ENCODE data around the gene KCNMB3.
"Not testable (repeated sequence)": the region's sequence is repeated elsewhere in the genome, so short reads cannot be mapped to it uniquely, and the experiment has no call there.

The KCNMB3 gene

GRCh38 chr3:179227349-179227748, 23.6 kb downstream of the KCNMB3 start:
- Histone ChIP-seq H4K91ac (ENCODE audit: low read depth, low read length, poor library complexity) (no peak overlapping the region), H3K9ac (ENCODE audit: low read depth, low read length, poor library complexity) (no peak overlapping the region), H3K4ac (ENCODE audit: low read length) (no peak overlapping the region), H3K18ac (ENCODE audit: low read length) (no peak overlapping the region), H3K4me2 (ENCODE audit: insufficient read depth, low read length, poor library complexity, severe bottlenecking) (no peak overlapping the region), H3K4me1 (ENCODE audit: control insufficient read depth in 2 of 2, insufficient read depth in 1 of 2, low read depth in 1 of 2, low read length in 2 of 2) (peaks cover 0 to 3% of the 10 kb centered on the region in 2 donors), H3K27me3 (ENCODE audit: control insufficient read depth in 3 of 3, insufficient read depth in 3 of 3, low read depth in 1 of 3, low read length in 3 of 3) (no peaks in the 10 kb centered on the region), H2BK15ac (ENCODE audit: low read length) (no peak overlapping the region), H3K9me3 (replicated peaks in 1 of 2; ENCODE audit: control insufficient read depth in 2 of 2, insufficient read depth in 1 of 2, low read depth in 1 of 2, low read length in 2 of 2) (peaks cover 0 to 3% of the 10 kb centered on the region in 2 donors), H3K14ac (ENCODE audit: low read length) (no peak overlapping the region), H2BK12ac (ENCODE audit: low read length) (no peak overlapping the region), H3K4me3 (ENCODE audit: low read length in 2 of 2) (no peak overlapping the region), H2AK5ac (ENCODE audit: low read depth, low read length) (no peak overlapping the region), H2BK120ac (ENCODE audit: low read depth, low read length) (no peak overlapping the region), H3K27ac (replicated peaks; ENCODE audit: low read length) (no peak overlapping the region), H3K23ac (ENCODE audit: low read depth, low read length, poor library complexity) (no peak overlapping the region), H2AFZ (ENCODE audit: low read length) (no peak overlapping the region), H3K36me3 (replicated peaks in 1 of 2; ENCODE audit: control insufficient read depth in 2 of 2, insufficient read depth in 2 of 2, low read length in 2 of 2) (peaks cover 1 to 77% of the 10 kb centered on the region in 2 donors), H4K8ac (ENCODE audit: low read depth, low read length) (no peak overlapping the region), H3K79me1 (ENCODE audit: low read depth, low read length) (no peaks in the 10 kb centered on the region), H2BK5ac (ENCODE audit: low read length) (no peak overlapping the region)
- no peak for DNase-seq (ENCODE audit: low spot score)
- WGBS, 2 donors (ENCODE audit: extremely low coverage in 2 of 2, insufficient read length in 2 of 2, insufficient replicate concordance in 1 of 2), result 100% methylated on average over 2 of the region's 3 CpGs; no CpG with 5 or more reads in 1 of the 2 donors

DNA sequence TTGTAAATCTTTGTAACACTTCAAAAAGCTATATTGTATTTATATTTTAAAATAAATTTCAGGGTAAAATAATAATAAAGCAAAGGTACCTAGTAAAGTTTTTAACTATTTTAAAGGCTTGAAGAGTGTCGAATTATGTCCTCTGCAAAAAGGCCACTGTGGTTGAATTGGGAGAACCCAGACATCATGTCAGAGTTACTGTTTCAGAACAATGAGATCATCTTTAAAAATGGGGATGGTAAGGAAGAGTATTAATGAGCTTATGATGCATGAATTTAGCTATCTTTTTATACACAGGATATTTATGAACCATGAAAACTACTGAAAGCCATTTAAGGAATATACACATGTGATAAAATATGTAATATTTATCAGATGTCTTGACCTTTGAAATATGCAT, 26.3 kb downstream of the KCNMB3 start:
- no peak overlapping the region for H2AK5ac ChIP-seq (ENCODE audit: low read depth, low read length)
- no peaks in the 10 kb centered on the region for H3K27me3 ChIP-seq (ENCODE audit: control insufficient read depth in 3 of 3, insufficient read depth in 3 of 3, low read depth in 1 of 3, low read length in 3 of 3)
- H3K23ac ChIP-seq (ENCODE audit: low read depth, low read length, poor library complexity), result no peak overlapping the region
- no peak overlapping the region for H2BK15ac ChIP-seq (ENCODE audit: low read length)
- WGBS, 2 donors (ENCODE audit: extremely low coverage in 2 of 2, insufficient read length in 2 of 2, insufficient replicate concordance in 1 of 2), result no CpG with 5 or more reads among the region's 1 CpG
- H3K18ac ChIP-seq (ENCODE audit: low read length), result no peak overlapping the region
- H4K8ac ChIP-seq (ENCODE audit: low read depth, low read length), result no peak overlapping the region
- H3K27ac ChIP-seq (replicated peaks; ENCODE audit: low read length), result no peak overlapping the region
- no peaks in the 10 kb centered on the region for H3K79me1 ChIP-seq (ENCODE audit: low read depth, low read length)
- H2BK5ac ChIP-seq (ENCODE audit: low read length), result no peak overlapping the region
- H3K4me2 ChIP-seq (ENCODE audit: insufficient read depth, low read length, poor library complexity, severe bottlenecking), result no peak overlapping the region
- no peak overlapping the region for H3K14ac ChIP-seq (ENCODE audit: low read length)
- H3K36me3 ChIP-seq (replicated peaks in 1 of 2; ENCODE audit: control insufficient read depth in 2 of 2, insufficient read depth in 2 of 2, low read length in 2 of 2), result peaks cover 2 to 58% of the 10 kb centered on the region in 2 donors
- peaks cover 0 to 3% of the 10 kb centered on the region in 2 donors for H3K4me1 ChIP-seq (ENCODE audit: control insufficient read depth in 2 of 2, insufficient read depth in 1 of 2, low read depth in 1 of 2, low read length in 2 of 2)
- no peak for DNase-seq (ENCODE audit: low spot score)
- H2BK12ac ChIP-seq (ENCODE audit: low read length), result no peak overlapping the region
- H3K9ac ChIP-seq (ENCODE audit: low read depth, low read length, poor library complexity), result no peak overlapping the region
- H3K4me3 ChIP-seq (ENCODE audit: low read length in 2 of 2), result no peak overlapping the region
- no peak overlapping the region for H3K4ac ChIP-seq (ENCODE audit: low read length)
- no peaks in the 10 kb centered on the region for H3K9me3 ChIP-seq (replicated peaks in 1 of 2; ENCODE audit: control insufficient read depth in 2 of 2, insufficient read depth in 1 of 2, low read depth in 1 of 2, low read length in 2 of 2)
- no peak overlapping the region for H2BK120ac ChIP-seq (ENCODE audit: low read depth, low read length)
- H2AFZ ChIP-seq (ENCODE audit: low read length), result no peak overlapping the region
- H4K91ac ChIP-seq (ENCODE audit: low read depth, low read length, poor library complexity), result no peak overlapping the region

- H2BK12ac ChIP-seq (ENCODE audit: low read length), result no peak overlapping the region
- H3K14ac ChIP-seq (ENCODE audit: low read length), result no peak overlapping the region
- H4K91ac ChIP-seq (ENCODE audit: low read depth, low read length, poor library complexity), result no peak overlapping the region
- H3K4ac ChIP-seq (ENCODE audit: low read length), result no peak overlapping the region
- no peak for DNase-seq (ENCODE audit: low spot score)
- no peaks in the 10 kb centered on the region for H3K4me1 ChIP-seq (ENCODE audit: control insufficient read depth in 2 of 2, insufficient read depth in 1 of 2, low read depth in 1 of 2, low read length in 2 of 2)
- no CpG with 5 or more reads among the region's 2 CpGs for WGBS, 2 donors (ENCODE audit: extremely low coverage in 2 of 2, insufficient read length in 2 of 2, insufficient replicate concordance in 1 of 2)
- no peak overlapping the region for H2AFZ ChIP-seq (ENCODE audit: low read length)
- no peak overlapping the region for H2BK120ac ChIP-seq (ENCODE audit: low read depth, low read length)
- no peak overlapping the region for H2AK5ac ChIP-seq (ENCODE audit: low read depth, low read length)
- H3K9ac ChIP-seq (ENCODE audit: low read depth, low read length, poor library complexity), result no peak overlapping the region
- H3K23ac ChIP-seq (ENCODE audit: low read depth, low read length, poor library complexity), result no peak overlapping the region
- H2BK5ac ChIP-seq (ENCODE audit: low read length), result no peak overlapping the region
- peaks cover 2 to 55% of the 10 kb centered on the region in 2 donors for H3K36me3 ChIP-seq (replicated peaks in 1 of 2; ENCODE audit: control insufficient read depth in 2 of 2, insufficient read depth in 2 of 2, low read length in 2 of 2)
- no peak overlapping the region for H3K18ac ChIP-seq (ENCODE audit: low read length)
- no peaks in the 10 kb centered on the region for H3K79me1 ChIP-seq (ENCODE audit: low read depth, low read length)
- no peak overlapping the region for H2BK15ac ChIP-seq (ENCODE audit: low read length)
- no peaks in the 10 kb centered on the region for H3K27me3 ChIP-seq (ENCODE audit: control insufficient read depth in 3 of 3, insufficient read depth in 3 of 3, low read depth in 1 of 3, low read length in 3 of 3)
- no peaks in the 10 kb centered on the region for H3K9me3 ChIP-seq (replicated peaks in 1 of 2; ENCODE audit: control insufficient read depth in 2 of 2, insufficient read depth in 1 of 2, low read depth in 1 of 2, low read length in 2 of 2)
- no peak overlapping the region for H4K8ac ChIP-seq (ENCODE audit: low read depth, low read length)
- H3K4me2 ChIP-seq (ENCODE audit: insufficient read depth, low read length, poor library complexity, severe bottlenecking), result no peak overlapping the region
- no peak overlapping the region for H3K4me3 ChIP-seq (ENCODE audit: low read length in 2 of 2)
- no peak overlapping the region for H3K27ac ChIP-seq (replicated peaks; ENCODE audit: low read length)
Measured at GRCh38 chr3:179223548-179223947, 27.4 kb downstream of the KCNMB3 start.

DNA sequence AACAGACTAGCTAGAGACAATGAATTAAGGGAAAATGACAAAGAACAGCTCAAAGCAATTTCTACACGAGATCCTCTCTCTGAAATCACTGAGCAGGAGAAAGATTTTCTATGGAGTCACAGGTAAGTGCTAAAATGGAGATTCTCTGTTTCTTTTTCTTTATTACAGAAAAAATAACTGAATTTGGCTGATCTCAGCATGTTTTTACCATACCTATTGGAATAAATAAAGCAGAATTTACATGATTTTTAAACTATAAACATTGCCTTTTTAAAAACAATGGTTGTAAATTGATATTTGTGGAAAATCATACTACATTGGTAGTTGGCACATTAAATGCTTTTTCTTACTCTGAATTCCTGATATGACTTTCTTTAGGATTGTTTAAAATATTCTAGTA, 32.7 kb downstream of the KCNMB3 start:
- H3K4ac ChIP-seq (ENCODE audit: low read length); H3K9ac ChIP-seq (ENCODE audit: low read depth, low read length, poor library complexity); H3K4me2 ChIP-seq (ENCODE audit: insufficient read depth, low read length, poor library complexity, severe bottlenecking); H2BK5ac ChIP-seq (ENCODE audit: low read length); H4K8ac ChIP-seq (ENCODE audit: low read depth, low read length); H3K14ac ChIP-seq (ENCODE audit: low read length); H2AK5ac ChIP-seq (ENCODE audit: low read depth, low read length); H2BK12ac ChIP-seq (ENCODE audit: low read length); H3K18ac ChIP-seq (ENCODE audit: low read length); H3K23ac ChIP-seq (ENCODE audit: low read depth, low read length, poor library complexity); H4K91ac ChIP-seq (ENCODE audit: low read depth, low read length, poor library complexity); H3K4me1 ChIP-seq (ENCODE audit: control insufficient read depth in 2 of 2, insufficient read depth in 1 of 2, low read depth in 1 of 2, low read length in 2 of 2); H2BK15ac ChIP-seq (ENCODE audit: low read length); DNase-seq (ENCODE audit: low spot score); H3K79me1 ChIP-seq (ENCODE audit: low read depth, low read length); H3K27me3 ChIP-seq (ENCODE audit: control insufficient read depth in 3 of 3, insufficient read depth in 3 of 3, low read depth in 1 of 3, low read length in 3 of 3); H3K4me3 ChIP-seq (ENCODE audit: low read length in 2 of 2); H2AFZ ChIP-seq (ENCODE audit: low read length); H3K9me3 ChIP-seq (replicated peaks in 1 of 2; ENCODE audit: control insufficient read depth in 2 of 2, insufficient read depth in 1 of 2, low read depth in 1 of 2, low read length in 2 of 2); H3K27ac ChIP-seq (replicated peaks; ENCODE audit: low read length); H2BK120ac ChIP-seq (ENCODE audit: low read depth, low read length): not testable (repeated sequence)
- no CpG with 5 or more reads among the region's 1 CpG for WGBS, 2 donors (ENCODE audit: extremely low coverage in 2 of 2, insufficient read length in 2 of 2, insufficient replicate concordance in 1 of 2)
- H3K36me3 ChIP-seq (replicated peaks in 1 of 2; ENCODE audit: control insufficient read depth in 2 of 2, insufficient read depth in 2 of 2, low read length in 2 of 2), result peaks cover 2 to 29% of the 10 kb centered on the region in 2 donors

Data from neuronal stem cell (in vitro differentiated cells).